H9 (cell line): ENCODE results near the gene LMTK2. TPM values are rescaled to one million over a fixed set of nuclear protein-coding genes. Genes with fewer than 3 reads are reported as not detected.

Experiments
- DNase-seq: peaks from one replicate; pipeline ENCODE4 v3.0.0-alpha.2; 2017
- H2AFZ ChIP-seq: one replicate; pipeline ENCODE4 v1.6.1; 2013; ENCODE audit warnings: mild to moderate bottlenecking, low read length, control low read depth, moderate library complexity
- H2AK5ac ChIP-seq: 2 replicates; pipeline ENCODE4 v1.6.1; 2013; ENCODE audit warnings: low read length, control low read depth, mixed read lengths; ENCODE audit not compliant: insufficient read length
- H2BK120ac ChIP-seq: one replicate; pipeline ENCODE4 v1.6.1; 2013; ENCODE audit warnings: low read depth, mild to moderate bottlenecking, low read length, control low read depth, inconsistent platforms; ENCODE audit not compliant: poor library complexity, severe bottlenecking
- H2BK12ac ChIP-seq: 2 replicates; pipeline ENCODE4 v1.6.1; 2013; ENCODE audit warnings: low read length, control low read depth, mixed read lengths, low read depth; ENCODE audit not compliant: insufficient read length
- H2BK15ac ChIP-seq: 2 replicates; pipeline ENCODE4 v1.6.1; 2013; ENCODE audit warnings: low read depth, low read length, control low read depth
- H2BK20ac ChIP-seq: one replicate; pipeline ENCODE4 v1.6.1; 2013; ENCODE audit warnings: low read depth, mild to moderate bottlenecking, low read length, control low read depth, inconsistent platforms; ENCODE audit not compliant: poor library complexity, severe bottlenecking
- H2BK5ac ChIP-seq: 2 replicates; pipeline ENCODE4 v1.6.1; 2013; ENCODE audit warnings: low read length, control low read depth, mixed read lengths; ENCODE audit not compliant: insufficient read length
- H3K14ac ChIP-seq: 2 replicates; pipeline ENCODE4 v1.6.1; 2013; ENCODE audit warnings: low read length, control low read depth; ENCODE audit not compliant: insufficient read depth
- H3K18ac ChIP-seq: 2 replicates; pipeline ENCODE4 v1.6.1; 2013; ENCODE audit warnings: low read depth, mild to moderate bottlenecking, mixed read lengths, low read length, control low read depth; ENCODE audit not compliant: insufficient read length
- H3K23ac ChIP-seq: 2 replicates; pipeline ENCODE4 v1.6.1; 2013; ENCODE audit warnings: low read length, control low read depth, mixed read lengths, low read depth; ENCODE audit not compliant: insufficient read length
- H3K23me2 ChIP-seq: 2 replicates; pipeline ENCODE4 v1.6.1; 2013; ENCODE audit warnings: low read depth, mild to moderate bottlenecking, mixed read lengths, low read length, control low read depth; ENCODE audit not compliant: insufficient read length, poor library complexity, severe bottlenecking
- H3K27ac ChIP-seq: 2 replicates; pipeline ENCODE4 v1.5.1; 2013; ENCODE audit warnings: low read length, control low read depth, mixed read lengths, low read depth; ENCODE audit not compliant: insufficient read length
- H3K27me3 ChIP-seq: 2 replicates; pipeline ENCODE4 v1.6.1; 2013; ENCODE audit warnings: low read length, control low read depth, inconsistent platforms; ENCODE audit not compliant: insufficient read depth
- H3K4ac ChIP-seq: 2 replicates; pipeline ENCODE4 v1.6.1; 2013; ENCODE audit warnings: low read depth, mild to moderate bottlenecking, control low read depth, inconsistent platforms, low read length, moderate library complexity
- H3K4me1 ChIP-seq: 2 replicates; pipeline ENCODE4 v1.6.1; 2013; ENCODE audit warnings: low read length, control low read depth, inconsistent platforms; ENCODE audit not compliant: insufficient read depth
- H3K4me2 ChIP-seq: 2 replicates; pipeline ENCODE4 v1.6.1; 2013; ENCODE audit warnings: low read length, control low read depth, mixed read lengths; ENCODE audit not compliant: insufficient read length, insufficient read depth
- H3K56ac ChIP-seq: 2 replicates; pipeline ENCODE4 v1.6.1; 2013; ENCODE audit warnings: low read depth, mild to moderate bottlenecking, mixed read lengths, low read length, control low read depth; ENCODE audit not compliant: insufficient read length
- H3K79me1 ChIP-seq: 2 replicates; pipeline ENCODE4 v1.6.1; 2013; ENCODE audit warnings: low read depth, mild to moderate bottlenecking, moderate library complexity, low read length, control low read depth, inconsistent platforms; ENCODE audit not compliant: insufficient read depth, poor library complexity, severe bottlenecking
- H3K79me2 ChIP-seq: 2 replicates; pipeline ENCODE4 v1.6.1; 2013; ENCODE audit warnings: low read length, control low read depth, inconsistent platforms; ENCODE audit not compliant: insufficient read depth
- H3K9ac ChIP-seq: 2 replicates; pipeline ENCODE4 v1.6.1; 2013; ENCODE audit warnings: low read length, control low read depth, mixed read lengths; ENCODE audit not compliant: insufficient read length; ENCODE audit errors: extremely low read depth
- H3K9me3 ChIP-seq: one replicate; pipeline ENCODE4 v1.6.1; 2013; ENCODE audit warnings: low read depth, low read length, inconsistent platforms; ENCODE audit not compliant: control insufficient read depth
- H3T11ph ChIP-seq: one replicate; pipeline ENCODE4 v1.6.1; 2013; ENCODE audit warnings: mild to moderate bottlenecking, low read length, control low read depth, inconsistent platforms
- H4K20me1 ChIP-seq: one replicate; pipeline ENCODE4 v1.6.1; 2013; ENCODE audit not compliant: control insufficient read depth, insufficient read length, insufficient read depth
- H4K5ac ChIP-seq: 2 replicates; pipeline ENCODE4 v1.6.1; 2013; ENCODE audit warnings: low read depth, mild to moderate bottlenecking, mixed read lengths, low read length, control low read depth; ENCODE audit not compliant: insufficient read length
- H4K8ac ChIP-seq: replicated peaks from 2 replicates; pipeline ENCODE4 v1.6.1; 2013; ENCODE audit warnings: low read length, control low read depth, mixed read lengths, low read depth; ENCODE audit not compliant: insufficient read length
- H4K91ac ChIP-seq: 2 replicates; pipeline ENCODE4 v1.6.1; 2013; ENCODE audit warnings: low read depth, mild to moderate bottlenecking, moderate library complexity, mixed read lengths, low read length, control low read depth; ENCODE audit not compliant: insufficient read length
- H3K27ac Mint-ChIP-seq, 3 experiments: 2 replicates in 2 of 3; 3 replicates in 1 of 3; pipeline ENCODE4 v1.8.0; 2020 to 2021; ENCODE audit warnings: mixed read lengths in 3 of 3, mild to moderate bottlenecking in 1 of 3, moderate library complexity in 1 of 3
- H3K27me3 Mint-ChIP-seq: 2 replicates; pipeline ENCODE4 v1.8.0; 2021; ENCODE audit warnings: low read depth, mild to moderate bottlenecking, moderate library complexity, mixed read lengths
- H3K36me3 Mint-ChIP-seq, 3 experiments: 2 replicates in 2 of 3; 3 replicates in 1 of 3; pipeline ENCODE4 v1.8.0; 2020 to 2021; ENCODE audit warnings: low read depth in 3 of 3, mixed read lengths in 3 of 3; ENCODE audit not compliant: insufficient read depth in 1 of 3
- H3K4me1 Mint-ChIP-seq, 2 experiments: 2 replicates each; pipeline ENCODE4 v1.8.0; 2020; ENCODE audit warnings: mixed read lengths in 2 of 2
- H3K4me3 Mint-ChIP-seq, 2 experiments: 2 replicates in 1 of 2; 3 replicates in 1 of 2; pipeline ENCODE4 v1.8.0; 2020 to 2021; ENCODE audit warnings: mild to moderate bottlenecking in 2 of 2, mixed read lengths in 2 of 2, moderate library complexity in 1 of 2
- H3K9me3 Mint-ChIP-seq, 2 experiments: 2 replicates in 1 of 2; 3 replicates in 1 of 2; pipeline ENCODE4 v1.8.0; 2020; ENCODE audit warnings: mild to moderate bottlenecking in 2 of 2, mixed read lengths in 2 of 2, moderate library complexity in 1 of 2
- CTCF ChIP-seq: fragments of 200-600 bp; sonication (generic); conservative IDR thresholded peaks from 3 replicates; pipeline ENCODE4 v1.8.0; 2021; ENCODE audit warnings: antibody characterized with exemption, mild to moderate bottlenecking
- WGBS: extraction: QIAGEN DNeasy Blood & Tissue Kit; methylation state at CpG from one replicate; pipeline ENCODE4 v1.1.7; 2013; ENCODE audit warnings: missing lambda C conversion rate, low lambda C conversion rate, mixed read lengths; ENCODE audit not compliant: insufficient read length; ENCODE audit errors: extremely low coverage; 5-methylcytosine and 5-hydroxymethylcytosine counted together
- total RNA-seq: library from RNA; stranded (reverse); gene quantifications from 2 replicates; pipeline ENCODE4 v1.2.1, GENCODE V29; 2021

LMTK2 gene
- total RNA-seq, 1 experiment from 2014 or later, result 24.9 TPM

GRCh38 chr7:98167653-98168052 lies 61.0 kb downstream of the LMTK2 start:
- H2BK20ac ChIP-seq, result no peak overlapping the region
- Mint-ChIP-seq H3K9me3 (no peaks in the 10 kb centered on the region), H3K27me3 (no peaks in the 10 kb centered on the region), H3K4me1 (peaks cover 14 to 25% of the 10 kb centered on the region in 2 experiments), H3K4me3 (no peak overlapping the region), H3K27ac (no peak overlapping the region; a peak in 1 of 7 replicates), H3K36me3 (peaks cover 6 to 13% (median 9%) of the 10 kb centered on the region in 3 experiments; a peak in 6 of 7 replicates)
- TF ChIP-seq CTCF, result no peak
- no peaks in the 10 kb centered on the region for H4K20me1 ChIP-seq
- H3K4me2 ChIP-seq, result no peak overlapping the region
- H3K4me1 ChIP-seq, result no peaks in the 10 kb centered on the region
- no CpG with 5 or more reads among the region's 15 CpGs for WGBS
- no peak overlapping the region for H3T11ph ChIP-seq
- H2BK12ac ChIP-seq, result no peak overlapping the region
- no peaks in the 10 kb centered on the region for H3K23me2 ChIP-seq
- H4K8ac ChIP-seq, result no peak overlapping the region
- H3K79me2 ChIP-seq, result no peaks in the 10 kb centered on the region
- no peak overlapping the region for H3K18ac ChIP-seq
- no peak overlapping the region for H2AK5ac ChIP-seq
- no peaks in the 10 kb centered on the region for H3K79me1 ChIP-seq
- no peak overlapping the region for H4K91ac ChIP-seq
- H3K9me3 ChIP-seq, result no peaks in the 10 kb centered on the region
- H2BK15ac ChIP-seq, result no peak overlapping the region
- H3K27me3 ChIP-seq, result no peaks in the 10 kb centered on the region
- no peak overlapping the region for H3K23ac ChIP-seq
- H3K27ac ChIP-seq, result no peak overlapping the region
- no peak for DNase-seq
- no peak overlapping the region for H3K56ac ChIP-seq
- H3K14ac ChIP-seq, result no peak overlapping the region
- H4K5ac ChIP-seq, result no peak overlapping the region
- no peak overlapping the region for H2AFZ ChIP-seq
- no peak overlapping the region for H3K4ac ChIP-seq
- H3K9ac ChIP-seq, result no peak overlapping the region
- H2BK5ac ChIP-seq, result no peak overlapping the region
- no peak overlapping the region for H2BK120ac ChIP-seq
